SH-SY5Y (cell line): ENCODE results near the gene NRF1.

Experiments used
- GATA2 ChIP-seq: IDR thresholded peaks from 2 replicates; pipeline ENCODE4 v1.6.1; 2011; ENCODE audit warnings: mild to moderate bottlenecking, low read depth, low read length
- GATA3 ChIP-seq: IDR thresholded peaks from 2 replicates; pipeline ENCODE4 v1.6.1; 2011; ENCODE audit warnings: low read depth, mild to moderate bottlenecking, low read length, moderate library complexity

Gene NRF1

DNA sequence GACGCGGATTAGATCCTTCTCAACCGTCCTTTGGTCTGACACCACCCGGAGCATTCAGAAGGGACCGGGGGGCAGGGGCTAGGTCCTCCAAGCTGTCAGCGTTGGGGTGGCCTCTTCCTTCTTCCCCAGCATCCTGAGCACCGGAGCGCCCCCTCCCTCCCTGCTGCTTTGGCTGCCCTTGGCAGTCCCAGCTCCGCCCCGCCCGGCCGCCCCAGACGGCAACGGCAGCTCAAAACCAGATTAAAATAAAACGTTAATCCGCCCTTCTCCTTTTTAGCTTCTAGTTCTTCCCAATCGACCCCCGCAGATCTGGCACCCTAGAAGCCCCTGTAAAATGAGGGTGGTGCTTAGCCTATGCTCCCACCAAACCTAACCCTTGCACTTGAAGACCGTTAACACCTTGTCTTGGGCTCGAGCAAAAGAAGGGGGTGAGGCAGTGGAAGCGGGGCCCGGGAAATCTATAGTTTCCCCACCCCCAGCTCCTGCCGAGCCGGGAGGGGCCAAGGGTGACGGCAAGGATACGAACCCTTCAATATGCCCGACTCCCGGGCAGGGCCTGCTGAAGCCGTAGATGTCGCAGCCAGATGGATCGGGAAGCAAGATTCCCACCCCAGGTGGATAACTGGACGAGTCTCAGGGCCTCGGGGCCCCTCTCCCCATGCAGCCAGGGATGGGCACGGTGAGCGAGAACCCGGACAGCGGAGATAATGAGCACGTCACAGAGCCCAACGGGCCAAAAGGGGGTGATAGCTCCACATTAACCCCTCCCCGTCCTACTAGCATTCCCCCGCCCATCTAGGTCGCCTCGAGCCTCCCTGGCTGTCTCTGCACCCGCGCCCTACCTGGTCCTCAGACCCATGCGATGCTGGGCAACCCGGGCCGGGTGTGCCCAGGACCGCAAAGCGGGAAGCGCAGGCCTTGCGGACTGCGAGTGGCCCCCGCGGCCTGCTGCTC is 169.7 kb downstream of the NRF1 start:
- no peak for TF ChIP-seq GATA2
- TF ChIP-seq GATA3 = no peak

DNA sequence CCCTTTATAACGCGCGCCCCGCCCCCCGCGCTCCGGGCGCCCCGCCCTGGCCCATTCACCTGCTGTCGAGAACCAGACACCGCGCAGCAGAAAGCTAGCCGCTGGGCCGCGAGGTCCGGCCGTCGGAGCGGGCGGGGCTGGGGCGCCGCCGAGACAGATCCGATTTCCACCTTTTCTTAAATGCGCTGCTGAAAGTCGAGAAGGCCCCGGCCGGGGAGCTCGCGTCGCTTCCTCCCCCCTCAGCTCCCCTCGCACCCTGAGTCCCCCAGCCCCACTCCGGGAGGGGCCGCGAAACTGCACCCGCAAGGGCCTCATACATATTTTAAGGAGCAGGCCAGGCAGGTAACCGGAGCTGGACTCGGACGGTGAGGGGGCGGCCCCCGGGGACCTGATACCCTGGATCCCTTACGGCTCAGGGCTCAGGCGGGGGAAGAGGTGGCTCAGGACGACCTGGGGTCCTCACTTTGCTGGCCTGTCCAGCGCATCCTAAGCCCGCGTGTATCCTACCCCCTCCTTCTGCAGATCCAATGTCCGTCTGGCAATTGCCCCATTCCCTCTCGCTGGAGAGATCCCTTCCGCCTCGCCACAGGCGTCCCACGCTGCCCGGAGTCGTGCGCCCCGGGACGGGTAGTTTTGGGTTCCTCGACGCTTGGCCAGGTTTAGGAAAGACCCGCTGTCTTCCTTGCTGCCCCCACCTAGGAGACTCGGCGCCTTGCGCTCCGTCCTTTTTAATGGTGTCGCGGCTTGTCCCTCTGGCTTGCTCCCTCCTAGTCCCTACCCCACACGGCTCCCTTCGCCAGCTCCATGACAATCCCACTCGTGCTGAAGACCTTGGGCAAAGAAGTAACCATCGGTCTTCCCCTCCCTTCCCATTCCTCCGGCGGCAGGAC is 170.7 kb downstream of the NRF1 start:
- TF ChIP-seq GATA3 = no peak
- no peak for TF ChIP-seq GATA2

DNA sequence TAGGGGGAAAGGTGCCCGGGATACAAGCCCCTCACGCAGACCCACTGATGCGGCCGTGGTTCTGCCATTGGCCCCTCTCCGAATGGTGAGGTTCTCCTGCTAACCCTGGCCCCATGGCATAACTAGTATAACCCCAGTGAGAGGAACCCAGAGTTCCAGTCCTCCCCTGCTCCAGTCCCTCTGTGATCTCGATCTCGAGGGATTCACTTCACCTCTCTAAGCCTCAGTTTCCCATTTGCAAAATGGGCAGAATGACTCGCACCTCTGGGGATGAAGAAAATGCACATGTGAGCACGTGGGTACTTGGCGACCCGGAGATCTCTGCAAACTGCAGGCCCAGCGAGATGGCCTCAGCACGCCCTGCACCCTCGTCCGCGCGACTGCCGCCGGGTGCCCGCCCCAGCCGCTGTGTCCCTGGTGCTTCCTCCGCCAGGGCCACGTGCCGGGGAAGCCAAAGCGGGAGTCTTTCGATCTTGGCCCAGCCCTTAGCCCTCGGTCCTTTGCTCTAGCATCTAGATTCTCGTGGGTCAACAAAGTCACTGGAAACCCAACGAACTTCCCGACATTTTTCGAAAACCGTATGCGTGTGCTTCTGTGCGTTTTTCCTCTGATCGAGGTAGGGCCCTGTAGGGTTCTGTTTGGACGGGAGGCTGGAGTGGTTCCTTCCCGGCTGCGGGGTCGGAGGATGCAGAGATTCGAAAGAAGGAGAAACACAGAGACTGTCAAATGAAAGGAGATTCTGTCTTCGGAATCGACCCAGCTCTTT is 171.5 kb downstream of the NRF1 start:
- TF ChIP-seq GATA2 (no peak), GATA3 (no peak)

DNA sequence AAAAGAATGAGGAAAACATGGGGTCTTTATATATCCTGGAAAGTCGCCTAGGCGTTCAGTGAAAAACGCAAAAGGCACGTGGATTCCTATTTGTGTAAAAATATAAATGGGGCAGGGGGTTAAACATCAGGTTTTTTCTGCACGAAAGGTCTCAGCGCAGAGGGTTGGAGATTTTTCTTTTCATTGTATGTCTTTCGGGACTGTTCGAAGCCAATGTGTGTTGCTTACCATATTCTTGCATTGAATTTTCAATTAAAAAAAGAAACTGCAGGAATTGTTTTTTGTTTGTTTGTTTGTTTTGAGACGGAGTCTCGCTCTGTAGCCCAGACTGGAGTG is 172.0 kb downstream of the NRF1 start:
- TF ChIP-seq GATA3 = no peak
- no peak for TF ChIP-seq GATA2

DNA sequence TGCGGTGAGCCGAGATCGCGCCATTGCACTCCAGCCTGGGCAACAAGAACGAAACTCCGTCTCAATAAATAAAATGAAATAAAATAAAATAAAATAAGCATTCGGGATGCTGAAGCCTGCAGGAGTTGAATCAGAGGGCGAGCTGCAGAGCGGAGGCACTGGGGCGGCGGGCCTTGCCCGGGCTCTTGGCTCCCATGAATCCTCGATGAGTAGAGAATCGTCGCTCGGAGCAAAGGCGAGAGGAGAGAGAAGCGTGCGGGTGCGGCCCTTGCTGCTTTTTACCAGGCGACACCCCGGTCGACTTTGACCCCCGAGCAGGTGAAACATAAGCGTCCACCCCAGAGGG is 172.9 kb downstream of the NRF1 start:
- no peak for TF ChIP-seq GATA2
- TF ChIP-seq GATA3 = no peak

DNA sequence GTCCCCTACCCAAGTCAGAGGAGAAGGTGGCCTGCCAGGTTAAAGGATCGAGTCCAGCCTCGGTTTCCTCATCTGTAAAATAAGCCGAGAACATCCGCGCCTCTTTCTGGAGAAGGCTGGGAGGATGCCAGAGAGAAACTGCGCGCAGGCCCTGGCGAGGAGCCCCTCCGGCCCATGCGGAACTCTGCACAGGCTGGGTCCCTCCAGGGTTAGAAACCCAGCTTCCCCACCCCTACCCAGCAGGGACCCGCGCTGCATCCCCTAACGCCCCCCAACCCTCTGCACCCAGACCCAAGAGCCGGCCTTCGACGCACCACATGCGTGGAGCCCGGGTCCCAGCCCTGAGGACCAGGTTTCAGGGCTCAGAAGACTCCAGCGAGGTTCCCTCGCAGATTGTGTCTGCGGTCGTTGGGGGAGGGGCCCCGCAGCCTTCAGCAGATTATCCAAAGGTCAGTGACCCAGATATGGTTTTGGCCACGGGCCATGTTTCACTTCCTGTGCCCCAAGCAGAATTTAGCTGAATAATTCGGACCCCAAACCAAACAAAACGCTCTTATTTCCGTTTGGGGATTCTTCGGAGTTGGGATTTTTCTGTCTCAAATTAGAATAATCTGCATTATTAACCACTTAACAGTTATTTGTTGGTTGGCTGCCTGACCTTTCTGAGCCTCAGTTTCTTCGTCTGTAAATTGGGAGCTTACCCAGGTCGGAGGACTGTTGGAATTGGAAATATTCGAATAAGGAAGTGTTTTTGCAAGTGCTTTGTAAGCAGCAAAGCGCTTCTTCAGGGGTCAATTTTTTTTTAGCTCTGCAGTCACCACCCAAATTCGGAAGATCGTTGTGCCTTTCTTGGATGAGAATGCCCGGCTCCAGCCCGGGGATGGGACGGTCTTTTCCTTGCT is 173.5 kb downstream of the NRF1 start:
- TF ChIP-seq GATA3 (no peak), GATA2 (no peak)

DNA sequence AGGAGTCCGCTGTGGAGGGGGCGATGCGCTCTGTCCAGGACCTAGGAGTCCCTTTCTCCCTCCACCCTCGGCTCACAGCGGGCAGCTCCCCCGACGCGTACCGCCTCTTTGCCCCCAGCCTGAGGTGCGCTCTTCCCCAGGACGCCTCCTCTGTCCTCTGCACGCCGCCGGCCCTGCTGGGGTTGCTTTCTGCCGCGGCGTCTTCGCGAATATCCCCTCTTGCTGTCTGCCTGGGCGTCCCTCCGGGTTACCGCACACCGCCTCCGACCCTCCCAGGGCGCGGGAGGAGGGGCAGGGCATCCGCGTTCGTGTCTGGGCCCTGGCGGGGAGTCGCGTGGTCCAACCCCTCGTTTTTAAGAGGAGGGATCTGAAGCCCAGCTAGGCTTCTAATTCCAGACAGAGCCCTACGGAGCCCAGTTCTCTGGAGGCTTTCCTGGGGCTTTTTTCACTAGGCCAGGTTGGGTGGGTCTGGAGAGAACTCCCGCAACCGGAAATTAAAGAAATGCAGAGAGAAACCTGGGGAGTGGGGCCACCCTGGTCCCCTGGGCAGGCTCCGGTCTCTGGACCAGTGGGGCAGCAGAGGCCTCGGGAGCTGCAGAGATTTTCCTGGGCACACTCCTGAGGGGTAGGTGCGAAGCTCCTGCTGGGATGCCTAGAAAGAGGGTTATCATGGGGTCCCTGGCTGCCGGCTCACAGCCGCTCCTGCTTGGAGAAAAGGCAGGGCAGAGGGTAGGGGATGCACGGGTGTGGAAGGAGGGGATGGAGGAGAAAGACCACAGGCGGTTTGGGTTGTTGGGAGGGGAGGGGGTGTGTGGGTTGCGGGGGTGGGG is 174.4 kb downstream of the NRF1 start:
- TF ChIP-seq GATA2 (no peak), GATA3 (no peak)

DNA sequence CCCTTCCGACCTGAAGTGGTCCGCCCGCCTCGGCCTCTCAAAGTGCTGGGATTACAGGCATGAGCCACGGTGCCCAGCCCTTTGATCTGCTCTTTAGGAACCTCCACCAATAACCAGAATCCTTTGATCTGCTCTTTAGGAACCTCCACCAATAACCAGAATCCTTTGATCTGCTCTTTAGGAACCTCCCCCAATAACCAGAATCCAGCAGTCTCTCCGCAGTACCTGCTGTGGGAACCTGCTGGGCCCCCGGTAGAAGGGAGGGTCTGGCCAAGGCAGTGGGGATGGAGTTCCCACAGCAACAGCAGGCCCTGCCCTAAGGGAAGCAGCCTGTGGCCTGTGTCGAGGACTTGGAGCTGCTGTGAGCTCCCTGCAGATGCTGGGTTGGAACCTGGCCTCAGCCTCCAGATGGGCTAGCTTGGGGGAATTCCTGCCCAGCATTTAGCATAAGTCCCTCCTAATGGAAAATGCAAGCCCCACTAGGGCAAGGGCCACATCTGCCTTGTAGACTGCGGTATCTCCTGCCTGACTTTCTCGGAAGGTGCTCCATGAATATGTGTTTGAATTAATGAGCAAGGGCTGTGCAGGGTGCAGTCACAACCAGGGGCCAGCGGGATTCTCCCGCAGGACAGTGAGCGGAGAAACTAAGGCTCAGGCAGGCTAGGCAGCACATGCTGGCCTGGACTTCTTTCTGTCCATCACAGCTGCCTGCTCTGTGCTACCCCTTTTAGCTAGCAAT is 175.5 kb downstream of the NRF1 start:
- TF ChIP-seq GATA3 (no peak), GATA2 (no peak)

DNA sequence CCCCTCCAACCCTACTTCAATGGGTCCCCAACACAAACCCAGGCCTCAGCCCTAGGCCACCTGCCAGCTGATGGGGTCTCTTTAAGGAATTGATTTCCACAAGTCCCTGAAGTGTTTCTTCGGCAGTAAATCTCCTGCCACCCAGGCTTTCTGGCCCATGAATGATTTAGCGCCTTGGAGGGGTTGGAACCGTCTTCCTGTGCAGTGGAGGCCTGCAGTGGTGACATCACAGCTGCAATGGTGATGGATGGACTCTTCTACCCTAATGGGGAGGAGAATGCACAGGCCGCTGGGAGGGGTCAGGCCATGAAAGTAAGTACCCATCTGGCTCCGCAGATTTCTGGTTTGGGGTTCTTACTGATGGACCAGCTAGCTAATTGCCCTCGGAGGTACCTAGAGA is 177.5 kb downstream of the NRF1 start:
- no peak for TF ChIP-seq GATA2
- TF ChIP-seq GATA3 = no peak

DNA sequence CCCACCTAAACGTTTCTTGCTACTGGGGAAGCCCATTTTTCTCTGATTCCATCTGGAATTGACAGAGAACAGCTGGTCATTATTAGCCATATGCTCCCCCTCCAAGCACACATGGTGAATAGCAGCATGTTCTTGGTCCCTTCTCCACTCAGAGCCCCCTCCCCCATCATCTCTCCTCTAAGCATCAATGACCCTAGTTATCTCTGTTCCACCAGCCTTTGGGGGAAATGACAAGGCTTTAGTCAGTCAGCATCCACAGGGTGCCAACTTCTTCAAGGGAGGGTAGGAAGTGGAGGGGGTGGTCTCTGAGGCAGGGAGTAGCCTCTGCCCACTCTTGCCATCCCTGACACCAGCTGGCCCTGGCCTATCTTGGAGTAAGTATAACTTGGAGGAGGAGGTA is 178.1 kb downstream of the NRF1 start:
- TF ChIP-seq GATA3 (no peak), GATA2 (no peak)

DNA sequence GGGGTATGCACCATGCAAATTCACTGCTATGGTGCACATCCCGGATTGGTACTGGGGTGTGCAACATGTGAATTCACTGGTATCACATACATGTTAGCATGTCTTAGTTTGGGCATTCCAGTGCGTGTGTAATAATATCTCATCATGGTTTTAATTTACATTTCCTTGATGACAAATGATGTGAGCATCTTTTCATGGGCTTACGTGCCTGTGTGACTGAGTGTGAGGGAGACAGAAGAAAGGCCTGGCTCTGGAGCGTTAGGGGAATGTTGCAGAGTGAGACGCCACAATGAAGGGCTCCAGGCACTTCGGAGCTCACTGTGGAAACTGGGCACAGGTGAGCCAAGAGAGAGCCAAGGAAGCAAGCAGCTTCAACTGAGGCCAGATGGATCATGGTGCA is 178.6 kb downstream of the NRF1 start:
- TF ChIP-seq GATA2 (no peak), GATA3 (no peak)

DNA sequence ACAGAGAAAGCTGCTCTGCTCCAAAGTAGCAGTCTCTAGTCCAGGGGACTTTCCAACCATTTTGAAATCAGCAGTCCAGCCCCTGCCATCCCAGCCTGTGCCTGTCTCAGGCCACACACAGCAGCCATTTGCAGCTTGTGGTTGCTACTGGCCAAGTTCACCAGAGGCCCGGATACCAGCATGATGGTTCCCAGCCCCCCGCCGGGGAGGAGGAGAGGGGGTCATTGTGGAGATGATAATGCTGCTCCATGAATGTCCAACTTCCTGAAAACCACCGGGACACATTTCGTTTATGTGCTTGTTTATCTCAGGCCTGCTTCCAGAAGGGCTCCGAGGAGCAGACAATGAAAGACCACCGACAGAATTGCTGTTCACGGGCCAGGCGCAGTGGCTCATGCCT is 181.2 kb downstream of the NRF1 start:
- no peak for TF ChIP-seq GATA3
- TF ChIP-seq GATA2 = no peak
